AG04450 (cell line): Measurements from ENCODE around the gene PER3. TPM values are rescaled to one million over a fixed set of nuclear protein-coding genes. Genes with fewer than 3 reads are reported as not detected.

Source experiments
- CTCF ChIA-PET: fragments of 300-600, 350-600 bp; formaldehyde crosslinking; extraction: SDS; loops from one replicate; lab custom pipeline; 2022; ENCODE audit warnings: antibody characterized with exemption, inconsistent platforms; lab: Charles Lee
- POLR2A ChIA-PET: fragments of 350-600 bp; formaldehyde crosslinking; extraction: SDS; loops from one replicate; lab custom pipeline; 2021; ENCODE audit warnings: antibody characterized with exemption, inconsistent platforms; lab: Yijun Ruan, JAX
- DNase-seq: peaks from one replicate; pipeline ENCODE4 v3.0.0-alpha.2; 2011; ENCODE audit warnings: low read depth, low spot score
- H3K27ac ChIP-seq: one replicate; pipeline ENCODE4 v1.5.1; 2012; ENCODE audit warnings: low read depth, low read length, control low read depth
- H3K27me3 ChIP-seq: one replicate; pipeline ENCODE4 v1.6.0; 2012; ENCODE audit warnings: low read length; ENCODE audit not compliant: control insufficient read depth, insufficient read depth
- H3K4me3 ChIP-seq: 2 replicates; pipeline ENCODE4 v1.5.1; 2011; ENCODE audit warnings: mild to moderate bottlenecking, low read depth, low read length, control low read depth
- H3K9me3 ChIP-seq: 2 replicates; pipeline ENCODE4 v1.5.1; 2012; ENCODE audit warnings: low read length; ENCODE audit not compliant: control insufficient read depth, insufficient read depth
- polyA plus RNA-seq: library from polyadenylated mRNA; depleted of rRNA; stranded (reverse); fragments of >200 nt; gene quantifications from 2 replicates; pipeline ENCODE4 v1.2.3, GENCODE V29; 2011; rRNA removed
- TF ChIP-seq, protein P1 (sequence below): IDR thresholded peaks from 2 replicates; pipeline ENCODE4 v1.5.1; 2011; ENCODE audit warnings: low read depth, low read length, control low read depth, inconsistent platforms

Gene PER3
- polyA plus RNA-seq, 1 experiment = 9.1 TPM

GRCh38 chr1:7891804-7892203, 107.7 kb downstream of the PER3 start:
- no peaks in the 10 kb centered on the region for H3K9me3 ChIP-seq
- CTCF ChIA-PET = interaction anchor here (1.0 kb wide), 2 partner anchors 11 to 138 kb away, joined by 3 read pairs; no protein-coding TSS in a partner anchor
- POLR2A ChIA-PET = no interaction called here
- no peak overlapping the region for H3K27ac ChIP-seq
- H3K27me3 ChIP-seq = peaks cover 2% of the 10 kb centered on the region
- DNase-seq = no peak
- TF ChIP-seq, protein P1, sequence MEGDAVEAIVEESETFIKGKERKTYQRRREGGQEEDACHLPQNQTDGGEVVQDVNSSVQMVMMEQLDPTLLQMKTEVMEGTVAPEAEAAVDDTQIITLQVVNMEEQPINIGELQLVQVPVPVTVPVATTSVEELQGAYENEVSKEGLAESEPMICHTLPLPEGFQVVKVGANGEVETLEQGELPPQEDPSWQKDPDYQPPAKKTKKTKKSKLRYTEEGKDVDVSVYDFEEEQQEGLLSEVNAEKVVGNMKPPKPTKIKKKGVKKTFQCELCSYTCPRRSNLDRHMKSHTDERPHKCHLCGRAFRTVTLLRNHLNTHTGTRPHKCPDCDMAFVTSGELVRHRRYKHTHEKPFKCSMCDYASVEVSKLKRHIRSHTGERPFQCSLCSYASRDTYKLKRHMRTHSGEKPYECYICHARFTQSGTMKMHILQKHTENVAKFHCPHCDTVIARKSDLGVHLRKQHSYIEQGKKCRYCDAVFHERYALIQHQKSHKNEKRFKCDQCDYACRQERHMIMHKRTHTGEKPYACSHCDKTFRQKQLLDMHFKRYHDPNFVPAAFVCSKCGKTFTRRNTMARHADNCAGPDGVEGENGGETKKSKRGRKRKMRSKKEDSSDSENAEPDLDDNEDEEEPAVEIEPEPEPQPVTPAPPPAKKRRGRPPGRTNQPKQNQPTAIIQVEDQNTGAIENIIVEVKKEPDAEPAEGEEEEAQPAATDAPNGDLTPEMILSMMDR = no peak
- H3K4me3 ChIP-seq = no peak overlapping the region

DNA sequence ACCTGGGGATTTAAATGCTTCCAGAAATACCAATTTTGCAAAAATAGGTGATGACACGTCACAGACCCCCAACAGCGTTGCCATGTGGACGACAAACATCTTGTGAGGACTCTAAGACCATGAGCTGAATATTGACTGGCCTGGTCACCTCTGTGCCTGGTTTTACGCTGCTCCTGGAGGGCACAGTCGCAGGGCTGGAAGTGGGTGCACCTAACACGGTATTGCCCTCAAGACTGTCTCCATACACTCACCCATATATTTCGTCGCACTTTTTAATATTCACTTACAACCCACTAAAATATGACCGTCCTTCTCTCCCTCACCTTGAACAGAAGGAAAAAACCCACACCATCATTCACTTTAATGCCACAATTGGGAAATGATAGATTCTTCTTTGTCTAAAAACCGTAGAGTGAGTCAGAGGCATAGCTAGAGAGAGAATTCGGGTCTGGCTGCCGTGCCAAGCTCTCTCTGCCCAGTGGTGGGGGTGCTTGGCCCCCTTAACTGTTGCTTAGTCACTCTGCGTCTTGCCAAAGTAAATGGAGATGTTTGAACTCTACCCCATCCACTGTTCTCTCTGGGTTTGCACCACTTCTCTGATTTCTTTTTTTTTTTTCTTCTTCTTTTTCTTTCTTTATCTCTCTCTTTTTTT, 109.6 kb downstream of the PER3 start:
- ChIA-PET POLR2A (interaction anchor here (0.6 to 1.4 kb wide), 3 partner anchors 21 to 48 kb away, joined by 3 to 4 read pairs (median 4); no protein-coding TSS in a partner anchor), CTCF (interaction anchor here (0.8 to 0.9 kb wide), 2 partner anchors 120 to 142 kb away, joined by 3 to 4 read pairs; no protein-coding TSS in a partner anchor)
- Histone ChIP-seq H3K27ac (no peak overlapping the region), H3K9me3 (no peaks in the 10 kb centered on the region), H3K4me3 (no peak overlapping the region), H3K27me3 (no peaks in the 10 kb centered on the region)
- peak; percentile 46 for DNase-seq
- TF ChIP-seq, protein P1 = no peak

Other genes with a start within 250 kb of the PER3 start
- 154 and 177 TPM in 2 replicates for gene VAMP3, start 13.0 kb upstream of the PER3 start, polyA plus RNA-seq
- gene UTS2, start 68.8 kb downstream of the PER3 start, polyA plus RNA-seq = 0.06 TPM in 1 of 2 replicates, not detected in the other
- gene TNFRSF9, start 156.5 kb downstream of the PER3 start, polyA plus RNA-seq = 0.91 and 0.94 TPM in 2 replicates
- gene PARK7, start 177.4 kb downstream of the PER3 start, polyA plus RNA-seq = 403 and 479 TPM in 2 replicates
- gene ERRFI1, start 242.0 kb downstream of the PER3 start, polyA plus RNA-seq = 102 and 105 TPM in 2 replicates